Endothelial cell of umbilical vein (primary cell): ENCODE data around the gene ANO4.

Experiments used
- EZH2 ChIP-seq: IDR thresholded peaks from 2 replicates; pipeline ENCODE4 v1.6.1; 2012; ENCODE audit warnings: borderline replicate concordance, low read depth, mild to moderate bottlenecking, moderate library complexity, low read length, inconsistent platforms; ENCODE audit not compliant: severe bottlenecking
- POLR2A ChIP-seq: IDR thresholded peaks from 2 replicates; pipeline ENCODE4 v1.6.1; 2012; ENCODE audit warnings: low read depth, mild to moderate bottlenecking, control low read depth, low read length
- POLR2AphosphoS5 ChIP-seq: IDR thresholded peaks from 2 replicates; pipeline ENCODE4 v1.6.1; 2012; ENCODE audit warnings: low read depth, mild to moderate bottlenecking, control low read depth, low read length, moderate library complexity; ENCODE audit not compliant: insufficient read depth
- TF ChIP-seq, protein P1 (sequence below), 2 donors: IDR thresholded peaks; 1 replicate in 1 of 2; 2 replicates in 1 of 2; pipeline ENCODE4 v1.5.1; 2011; ENCODE audit warnings: low read length in 2 of 2, mild to moderate bottlenecking in 2 of 2, moderate library complexity in 2 of 2, control low read depth in 1 of 2, inconsistent platforms in 1 of 2, low read depth in 1 of 2; ENCODE audit not compliant: insufficient read depth in 1 of 2; ENCODE audit errors: extremely low read depth in 1 of 2

DNA sequence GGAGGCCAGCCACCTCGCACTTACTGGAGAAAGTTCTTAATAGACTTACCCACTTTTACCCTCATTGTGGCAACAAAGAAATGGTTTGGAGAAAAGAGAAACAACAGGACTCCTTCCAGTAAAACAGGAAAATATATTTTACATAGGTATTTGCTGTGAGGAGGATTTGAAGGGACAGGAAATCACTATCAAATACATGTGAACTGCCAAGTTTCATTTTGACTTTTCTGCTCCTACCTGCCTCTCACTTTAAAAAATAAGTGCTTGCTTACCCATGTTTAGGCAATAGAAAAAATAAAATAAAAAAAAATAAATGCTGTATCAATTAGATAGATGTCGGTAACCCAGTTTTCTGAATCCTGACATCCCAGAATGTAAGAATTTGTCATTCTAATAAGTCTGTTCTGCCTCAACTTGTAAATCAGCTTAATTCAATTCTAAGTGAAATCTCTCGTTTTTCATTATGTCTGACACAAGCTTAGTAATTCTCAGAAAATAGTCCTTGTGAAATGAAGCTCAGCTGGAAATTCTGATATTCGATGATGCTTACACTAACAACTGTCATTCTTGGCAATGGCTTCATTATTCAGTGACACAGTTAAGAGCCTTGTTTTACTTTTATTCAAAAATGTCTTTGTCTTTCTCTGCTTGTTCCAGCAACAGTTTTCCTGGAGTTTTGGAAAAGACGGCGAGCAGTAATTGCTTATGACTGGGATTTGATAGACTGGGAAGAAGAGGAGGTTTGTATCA, 284.1 kb downstream of the ANO4 start:
- TF ChIP-seq, protein P1, sequence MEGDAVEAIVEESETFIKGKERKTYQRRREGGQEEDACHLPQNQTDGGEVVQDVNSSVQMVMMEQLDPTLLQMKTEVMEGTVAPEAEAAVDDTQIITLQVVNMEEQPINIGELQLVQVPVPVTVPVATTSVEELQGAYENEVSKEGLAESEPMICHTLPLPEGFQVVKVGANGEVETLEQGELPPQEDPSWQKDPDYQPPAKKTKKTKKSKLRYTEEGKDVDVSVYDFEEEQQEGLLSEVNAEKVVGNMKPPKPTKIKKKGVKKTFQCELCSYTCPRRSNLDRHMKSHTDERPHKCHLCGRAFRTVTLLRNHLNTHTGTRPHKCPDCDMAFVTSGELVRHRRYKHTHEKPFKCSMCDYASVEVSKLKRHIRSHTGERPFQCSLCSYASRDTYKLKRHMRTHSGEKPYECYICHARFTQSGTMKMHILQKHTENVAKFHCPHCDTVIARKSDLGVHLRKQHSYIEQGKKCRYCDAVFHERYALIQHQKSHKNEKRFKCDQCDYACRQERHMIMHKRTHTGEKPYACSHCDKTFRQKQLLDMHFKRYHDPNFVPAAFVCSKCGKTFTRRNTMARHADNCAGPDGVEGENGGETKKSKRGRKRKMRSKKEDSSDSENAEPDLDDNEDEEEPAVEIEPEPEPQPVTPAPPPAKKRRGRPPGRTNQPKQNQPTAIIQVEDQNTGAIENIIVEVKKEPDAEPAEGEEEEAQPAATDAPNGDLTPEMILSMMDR (IDR thresholded peaks at IDR 0.05; ENCODE audit: extremely low read depth in 1 of 2, insufficient read depth in 1 of 2, low read depth in 1 of 2, low read length in 2 of 2), result no peak
- TF ChIP-seq POLR2A (no peak), EZH2 (no peak), POLR2AphosphoS5 (no peak)
